Gastroesophageal sphincter (tissue), 3 donors: Measurements from ENCODE around the gene RNF152.

Experiments
- EP300 ChIP-seq: sonication (generic); formaldehyde crosslinking; IDR thresholded peaks from one replicate; pipeline ENCODE4 v1.6.1; 2017; ENCODE audit warnings: antibody characterized with exemption, mild to moderate bottlenecking
- POLR2A ChIP-seq, 2 donors: fragments of 450-650 bp; IDR thresholded peaks; one replicate each; pipeline ENCODE4 v1.6.1; 2017; ENCODE audit warnings: antibody characterized with exemption in 2 of 2, mild to moderate bottlenecking in 2 of 2, moderate library complexity in 1 of 2
- TF ChIP-seq, protein P1 (sequence below), 4 experiments: fragments of 200-600 bp in 2 of 4; fragments of 450-650 bp in 2 of 4; sonication (generic) in 1 of 4; IDR thresholded peaks; one replicate each; pipeline ENCODE4 v1.5.1; 2017 to 2019; ENCODE audit warnings: antibody characterized with exemption in 4 of 4, mild to moderate bottlenecking in 2 of 4, moderate library complexity in 2 of 4

DNA sequence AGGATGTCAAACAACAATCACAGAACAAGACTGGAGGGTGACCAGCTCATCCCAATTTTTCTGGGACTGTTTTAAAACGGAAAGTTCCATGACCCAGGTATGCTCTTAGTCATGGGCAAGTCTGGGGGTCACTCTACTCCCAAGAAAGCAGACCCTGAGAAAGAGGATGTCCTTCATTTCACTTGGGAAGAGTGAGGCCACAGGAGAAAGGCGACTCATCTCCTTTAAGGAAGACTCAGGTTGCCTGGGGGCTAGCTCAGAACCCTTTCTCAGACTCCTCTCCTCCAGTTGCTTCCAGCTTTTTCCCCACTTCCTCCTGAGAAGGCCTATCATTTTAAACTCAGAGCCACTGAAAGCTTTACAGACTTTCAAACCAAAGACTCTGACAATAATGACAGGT, 9.3 kb downstream of the RNF152 start:
- TF ChIP-seq POLR2A (IDR thresholded peaks at IDR 0.05) (no peak), EP300 (no peak)
- TF ChIP-seq, protein P1, sequence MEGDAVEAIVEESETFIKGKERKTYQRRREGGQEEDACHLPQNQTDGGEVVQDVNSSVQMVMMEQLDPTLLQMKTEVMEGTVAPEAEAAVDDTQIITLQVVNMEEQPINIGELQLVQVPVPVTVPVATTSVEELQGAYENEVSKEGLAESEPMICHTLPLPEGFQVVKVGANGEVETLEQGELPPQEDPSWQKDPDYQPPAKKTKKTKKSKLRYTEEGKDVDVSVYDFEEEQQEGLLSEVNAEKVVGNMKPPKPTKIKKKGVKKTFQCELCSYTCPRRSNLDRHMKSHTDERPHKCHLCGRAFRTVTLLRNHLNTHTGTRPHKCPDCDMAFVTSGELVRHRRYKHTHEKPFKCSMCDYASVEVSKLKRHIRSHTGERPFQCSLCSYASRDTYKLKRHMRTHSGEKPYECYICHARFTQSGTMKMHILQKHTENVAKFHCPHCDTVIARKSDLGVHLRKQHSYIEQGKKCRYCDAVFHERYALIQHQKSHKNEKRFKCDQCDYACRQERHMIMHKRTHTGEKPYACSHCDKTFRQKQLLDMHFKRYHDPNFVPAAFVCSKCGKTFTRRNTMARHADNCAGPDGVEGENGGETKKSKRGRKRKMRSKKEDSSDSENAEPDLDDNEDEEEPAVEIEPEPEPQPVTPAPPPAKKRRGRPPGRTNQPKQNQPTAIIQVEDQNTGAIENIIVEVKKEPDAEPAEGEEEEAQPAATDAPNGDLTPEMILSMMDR (IDR thresholded peaks at IDR 0.05): no peak
